NOMO-1 treated with dmso at 0.1 percent for 144 hours (cell line): ENCODE results near the gene TMEM139.
"Not testable (repeated sequence)": the region's sequence is repeated elsewhere in the genome, so short reads cannot be mapped to it uniquely, and the experiment has no call there.

ENCODE experiments used
- DNase-seq: peaks from one replicate; lab custom pipeline; 2025; ENCODE audit not compliant: unreplicated experiment; lab: John Stamatoyannopoulos, UW

TMEM139 gene

DNA sequence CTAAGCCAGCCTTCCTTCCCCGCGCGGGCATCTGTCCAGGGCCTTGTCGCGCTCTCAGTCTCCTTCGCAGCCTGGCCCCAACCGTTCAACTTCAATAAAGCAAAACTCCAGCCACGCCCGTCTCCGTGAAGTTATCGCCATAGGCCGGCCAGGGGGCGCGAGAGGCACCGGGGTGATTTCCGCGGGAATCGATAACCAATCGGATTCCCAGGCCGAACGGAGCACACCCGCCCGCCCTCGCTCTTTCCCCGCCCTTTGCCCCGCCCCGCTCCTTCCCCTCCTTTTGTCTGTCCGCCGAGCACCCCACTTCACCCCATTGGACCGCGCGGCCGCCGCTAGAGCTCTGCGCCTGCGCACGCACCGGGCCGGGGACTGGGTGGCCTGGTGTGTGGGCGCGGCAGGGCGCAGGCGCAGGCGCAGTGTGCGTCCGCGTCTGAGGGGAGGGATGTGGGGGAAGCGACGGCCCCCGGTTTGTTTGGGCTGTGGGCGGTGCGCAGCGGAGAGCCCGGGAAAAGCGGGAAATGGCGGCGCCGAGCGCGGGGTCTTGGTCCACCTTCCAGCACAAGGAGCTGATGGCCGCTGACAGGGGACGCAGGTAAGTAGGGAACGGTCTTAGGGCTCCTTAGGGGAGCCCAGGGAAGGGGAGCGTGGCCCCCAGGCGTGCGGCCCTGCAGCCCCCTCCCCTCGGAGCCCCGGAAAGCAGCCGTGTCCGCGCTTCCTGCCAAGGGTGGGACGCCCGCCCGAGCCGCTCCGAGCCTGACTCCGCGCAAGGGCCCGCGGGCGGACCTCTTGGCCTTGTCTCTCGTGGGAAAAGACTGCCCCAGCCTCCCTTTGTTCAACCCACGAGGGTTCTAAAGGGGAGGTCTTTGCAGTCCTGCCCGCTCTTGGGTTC lies 3.4 kb downstream of the TMEM139 start, which contains the start of gene CASP2:
Gene CASP2 (plus strand): TSS at position 417 of the 892 bp plus-strand sequence. CDS start 105 bp downstream, at position 522.
- DNase-seq = peak; percentile 84

- DNase-seq = no peak
These were observed 4.1 kb downstream of the TMEM139 start for GRCh38 chr7:143288836-143289235.

GRCh38 chr7:143289421-143289820 lies 4.7 kb downstream of the TMEM139 start:
- DNase-seq = no peak

- DNase-seq = not testable (repeated sequence)
These were observed 5.1 kb downstream of the TMEM139 start for GRCh38 chr7:143289888-143290287.

DNA sequence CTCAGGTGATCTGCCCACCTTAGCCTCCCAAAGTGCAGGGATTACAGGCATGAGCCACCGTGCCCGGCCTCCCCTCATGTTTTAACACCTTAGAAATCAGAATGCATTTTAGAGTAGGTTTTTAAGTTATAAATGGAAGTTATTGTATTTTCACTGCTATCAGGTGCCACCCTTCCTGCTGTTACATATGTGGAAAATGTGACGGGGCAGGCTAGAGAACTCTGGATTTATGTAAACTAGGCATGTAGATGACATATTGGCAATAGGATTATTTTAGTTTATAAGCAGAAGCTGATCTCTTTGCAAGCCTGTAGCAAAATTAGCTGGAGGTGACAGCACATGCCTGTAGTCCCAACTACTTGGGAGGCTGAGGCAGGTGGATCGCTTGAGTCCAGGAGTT lies 5.5 kb downstream of the TMEM139 start:
- DNase-seq = no peak

DNA sequence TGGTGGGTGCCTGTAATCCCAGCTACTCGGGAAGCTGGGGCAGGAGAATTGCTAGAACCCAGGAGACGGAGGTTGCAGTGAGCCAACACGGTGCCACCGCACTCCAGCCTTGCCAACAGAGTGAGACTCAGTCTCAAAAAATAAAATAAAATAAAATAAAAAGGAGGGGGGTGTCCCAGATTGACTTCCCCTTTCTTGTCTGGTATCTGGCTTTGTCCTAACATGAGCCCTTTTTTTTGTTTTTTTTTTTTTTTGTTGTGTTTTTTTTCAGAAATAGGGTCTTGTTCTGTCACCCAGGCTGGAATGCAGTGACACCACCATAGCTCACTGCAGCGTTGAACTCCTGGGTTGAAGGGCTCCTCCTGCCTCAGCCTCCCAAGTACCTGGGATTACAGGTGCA lies 8.1 kb downstream of the TMEM139 start:
- no peak for DNase-seq

DNA sequence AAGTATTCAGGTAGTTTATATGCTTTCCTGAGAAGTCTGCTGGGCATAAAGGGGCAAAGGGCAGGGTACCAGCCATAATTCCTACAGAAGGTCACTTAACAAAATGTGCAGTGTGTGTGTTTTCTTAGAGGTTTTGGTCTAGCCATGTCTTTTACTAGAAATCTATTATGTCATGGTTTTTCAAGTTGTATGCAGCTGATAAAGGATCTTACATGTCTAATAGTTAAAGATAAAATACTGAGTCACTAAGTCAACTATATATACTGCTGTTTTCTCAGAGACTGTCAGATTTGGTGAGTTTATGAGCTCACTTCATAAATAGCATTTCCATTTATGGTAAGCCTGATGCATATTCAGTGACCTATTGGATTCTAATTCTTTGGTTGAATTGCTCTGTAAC lies 11.1 kb downstream of the TMEM139 start:
- DNase-seq = no peak

GRCh38 chr7:143296686-143297085 lies 11.9 kb downstream of the TMEM139 start:
- no peak for DNase-seq

- DNase-seq = no peak
These were observed 14.6 kb downstream of the TMEM139 start for GRCh38 chr7:143299346-143299745.

DNA sequence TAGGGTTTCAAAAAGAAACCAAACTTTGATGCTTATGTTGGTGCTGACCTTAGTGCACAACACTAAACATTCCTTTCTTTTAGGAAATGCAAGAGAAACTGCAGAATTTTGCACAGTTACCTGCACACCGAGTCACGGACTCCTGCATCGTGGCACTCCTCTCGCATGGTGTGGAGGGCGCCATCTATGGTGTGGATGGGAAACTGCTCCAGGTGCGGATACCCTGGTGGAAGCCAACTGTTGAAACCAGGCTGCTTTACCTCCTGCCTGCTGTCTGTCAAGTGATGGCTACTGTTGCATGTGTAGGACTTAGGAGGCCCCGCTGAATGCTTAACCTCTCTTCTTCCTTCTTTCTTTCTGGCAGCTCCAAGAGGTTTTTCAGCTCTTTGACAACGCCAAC lies 15.1 kb downstream of the TMEM139 start:
- no peak for DNase-seq

DNA sequence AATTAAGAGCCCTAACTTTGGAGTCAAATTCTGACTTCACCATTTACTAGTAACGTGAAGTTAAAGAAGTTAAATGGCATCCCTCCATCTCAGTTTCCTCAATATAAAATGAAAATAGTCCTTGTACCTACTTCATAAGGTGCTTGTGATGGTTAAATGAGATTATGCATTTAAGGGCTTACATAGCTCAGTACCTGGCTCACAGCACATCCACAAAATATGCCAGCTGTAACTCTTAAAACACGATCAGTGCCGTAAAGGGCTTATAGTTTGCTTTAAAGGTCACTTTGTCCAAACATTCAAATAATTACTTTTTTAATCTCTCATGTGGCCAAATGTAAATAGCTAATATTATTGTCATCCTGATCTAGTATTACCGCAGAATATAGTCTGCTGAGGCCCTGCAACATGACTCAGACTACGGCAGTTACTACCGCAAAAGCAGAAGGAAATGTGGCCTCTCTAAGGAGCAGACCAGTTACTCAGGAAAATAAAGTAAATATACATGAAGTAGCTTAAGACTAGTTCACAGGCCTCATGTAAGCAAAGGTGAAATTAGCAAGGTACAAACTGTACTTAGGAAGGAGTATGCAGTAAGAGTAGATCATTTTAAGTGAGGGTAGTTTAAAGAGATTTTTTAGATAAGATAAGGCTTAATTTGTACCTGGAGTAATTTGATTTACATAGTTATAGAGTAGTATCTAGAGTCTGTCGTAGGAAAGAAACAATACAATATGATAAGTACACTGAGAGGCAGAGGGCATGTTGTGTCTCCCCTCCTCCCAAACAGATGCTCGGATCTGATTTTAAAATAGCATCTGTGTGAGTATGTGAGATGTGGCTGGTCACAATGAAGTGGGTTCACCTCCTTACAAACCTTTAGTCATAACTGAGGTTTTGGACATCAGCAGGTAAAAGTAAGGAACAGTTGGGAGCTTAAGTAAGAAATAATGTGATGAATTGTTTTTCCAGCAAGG lies 16.5 kb downstream of the TMEM139 start:
- DNase-seq = peak; percentile 42

DNA sequence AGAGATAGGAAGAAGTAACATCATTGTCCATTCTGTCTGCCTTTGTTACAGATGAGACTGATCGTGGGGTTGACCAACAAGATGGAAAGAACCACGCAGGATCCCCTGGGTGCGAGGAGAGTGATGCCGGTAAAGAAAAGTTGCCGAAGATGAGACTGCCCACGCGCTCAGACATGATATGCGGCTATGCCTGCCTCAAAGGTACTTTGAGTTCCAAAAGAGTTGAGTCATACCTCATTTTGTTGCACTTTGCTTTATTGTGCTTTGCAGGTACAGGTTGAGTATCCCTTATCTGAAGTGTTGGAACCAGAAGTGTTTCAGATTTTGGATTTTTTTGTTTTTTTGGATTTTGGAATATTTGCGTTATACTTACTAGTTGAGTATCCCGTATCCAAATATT lies 19.0 kb downstream of the TMEM139 start:
- DNase-seq = no peak

- no peak for DNase-seq
These were observed 20.2 kb downstream of the TMEM139 start for GRCh38 chr7:143304938-143305337.

GRCh38 chr7:143305423-143306070 lies 20.8 kb downstream of the TMEM139 start:
- no peak for DNase-seq

GRCh38 chr7:143308632-143309031 lies 23.9 kb downstream of the TMEM139 start:
- no peak for DNase-seq

DNA sequence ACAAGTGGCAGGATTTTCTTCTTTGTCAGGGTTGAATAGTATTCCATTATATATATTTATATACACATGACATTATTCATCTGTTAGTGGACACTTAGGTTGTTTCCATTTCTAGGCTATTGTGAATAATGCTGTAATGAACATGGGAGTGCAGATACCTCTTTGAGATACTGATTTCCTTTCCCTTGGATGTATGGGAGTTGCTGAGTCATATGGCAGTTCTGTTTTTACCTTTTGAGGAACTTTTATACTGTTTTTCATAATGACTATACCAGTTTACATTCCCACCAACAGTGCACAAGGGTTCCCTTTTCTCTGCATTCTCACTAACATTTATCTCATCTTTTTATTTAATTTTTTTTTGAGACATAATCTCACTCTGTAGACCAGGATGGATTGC lies 29.4 kb downstream of the TMEM139 start:
- DNase-seq = no peak

- DNase-seq = no peak
These were observed 31.0 kb downstream of the TMEM139 start, which contains the start of gene CLCN1 for GRCh38 chr7:143315776-143316175. Gene CLCN1 (plus strand): TSS chr7:143316111. CDS start chr7:143316213, 102 bp downstream.

GRCh38 chr7:143316492-143316891 lies 31.7 kb downstream of the TMEM139 start:
- no peak for DNase-seq

DNA sequence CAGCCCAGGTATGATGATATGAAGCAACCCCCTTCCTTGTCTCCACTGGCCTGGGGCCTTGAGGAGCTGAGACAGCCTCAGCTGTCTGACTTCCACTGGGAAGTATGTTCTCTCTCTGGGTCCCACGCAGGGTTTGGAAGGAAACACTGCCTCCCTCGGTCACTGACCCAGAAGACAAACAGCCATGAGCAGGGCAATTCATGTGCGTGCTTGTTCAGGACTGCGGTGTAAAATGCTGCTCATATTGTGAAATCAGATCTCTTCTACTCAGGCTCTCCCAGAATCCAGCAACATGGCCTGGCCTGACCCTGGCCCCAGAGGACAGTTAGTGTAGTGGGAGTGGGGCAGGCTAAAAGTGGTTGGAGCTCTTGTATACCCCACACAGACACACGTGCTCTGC lies 33.9 kb downstream of the TMEM139 start:
- no peak for DNase-seq

DNA sequence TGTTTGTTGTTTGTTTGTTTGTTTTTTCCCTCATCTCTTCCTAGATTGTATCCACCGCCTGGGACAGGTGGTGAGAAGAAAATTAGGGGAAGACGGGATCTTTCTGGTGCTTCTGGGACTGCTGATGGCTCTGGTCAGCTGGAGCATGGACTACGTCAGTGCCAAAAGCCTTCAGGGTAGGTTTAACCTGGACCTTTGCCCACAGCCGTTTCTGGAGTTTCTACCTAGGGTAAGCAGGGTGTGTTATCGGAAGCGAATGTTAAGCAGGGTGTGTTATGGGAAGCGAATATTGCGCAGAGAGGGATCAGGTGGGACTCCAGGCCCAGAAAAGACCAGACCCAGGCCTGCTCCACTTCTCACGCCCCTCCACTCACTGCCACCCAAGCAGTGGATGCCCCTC lies 35.9 kb downstream of the TMEM139 start:
- no peak for DNase-seq

GRCh38 chr7:143321242-143321641 lies 36.5 kb downstream of the TMEM139 start:
- DNase-seq = no peak
